ENCODE data around the gene WDR6.

GRCh38 chr3:49013738-49014660, 6.8 kb downstream of the WDR6 start:
- peak; percentile 28 to 57 (median 34) for TF ChIP-seq CTCF (IDR thresholded peaks at IDR 0.05)
- TF ChIP-seq POLR2A (IDR thresholded peaks at IDR 0.05; ENCODE audit: low read depth): no peak
- no peak for TF ChIP-seq POLR2AphosphoS5 (IDR thresholded peaks at IDR 0.05)
- TF ChIP-seq EP300 (IDR thresholded peaks at IDR 0.05): no peak
